Heart right ventricle (tissue), 16 donors: ENCODE measurements around the gene PEAK3. TPM values are rescaled to one million over a fixed set of nuclear protein-coding genes. Genes with fewer than 3 reads are reported as not detected.
A peak's percentile ranks its signal among the peaks of the same experiment; 100 is the strongest.

Experiments used
- ATAC-seq, 8 donors: fragments of 200-7000 bp; cut with Tn5 transposase; one replicate each; pipeline ENCODE4 v1.9.1; 2020; ENCODE audit warnings: mild to moderate bottlenecking in 8 of 8, moderate library complexity in 8 of 8, moderate number of reproducible peaks in 1 of 8
- DNase-seq, 2 donors: peaks; one replicate each; pipeline ENCODE4 v3.0.0-alpha.2; 2020
- H3K27ac ChIP-seq, 10 donors: fragments of 200-600 bp; sonication (generic) in 2 of 10; one replicate each; pipeline versions ENCODE4 v1.5.0 to v1.8.0; 2020 to 2022; ENCODE audit warnings: mild to moderate bottlenecking in 3 of 10
- H3K27me3 ChIP-seq, 7 donors: fragments of 200-600 bp; one replicate each; pipeline ENCODE4 v1.8.0; 2021 to 2022; ENCODE audit warnings: mild to moderate bottlenecking in 2 of 7
- H3K36me3 ChIP-seq, 9 donors: fragments of 200-600 bp; sonication (generic) in 1 of 9; one replicate each; pipeline versions ENCODE4 v1.5.0 to v1.8.0; 2020 to 2022; ENCODE audit warnings: mild to moderate bottlenecking in 2 of 9
- H3K4me1 ChIP-seq, 9 donors: fragments of 200-600 bp; sonication (generic) in 1 of 9; one replicate each; pipeline versions ENCODE4 v1.5.0 to v1.8.0; 2020 to 2022; ENCODE audit warnings: mild to moderate bottlenecking in 4 of 9
- H3K4me3 ChIP-seq, 10 donors: fragments of 200-600 bp; sonication (generic) in 2 of 10; one replicate each; pipeline versions ENCODE4 v1.5.0 to v1.8.0; 2020 to 2022; ENCODE audit warnings: mild to moderate bottlenecking in 7 of 10, moderate library complexity in 2 of 10
- H3K9me3 ChIP-seq, 11 donors: fragments of 200-600 bp in 10 of 11; sonication (generic) in 2 of 11; one replicate each; pipeline versions ENCODE4 v1.5.0 to v1.8.0; 2013 to 2022; ENCODE audit warnings: mild to moderate bottlenecking in 2 of 11, control low read depth in 1 of 11, moderate library complexity in 1 of 11
- WGBS, 2 donors: extraction: QIAGEN DNeasy Blood & Tissue Kit; methylation state at CpG; one replicate each; pipeline ENCODE4 v1.1.7; 2013; ENCODE audit warnings: inconsistent platforms in 1 of 2; 5-methylcytosine and 5-hydroxymethylcytosine counted together
- intact Hi-C, 10 donors: fragments of 100-400 bp; cut with DNase I; formaldehyde crosslinking; loops; one replicate each; pipeline versions ENCODE4 v1.11.1 to v1.14.2; 2022
- polyA plus RNA-seq, 2 donors: library from polyadenylated mRNA; stranded (reverse); fragments of 200-250 nt; gene quantifications; one replicate each; pipeline ENCODE4 v1.2.3, GENCODE V29; 2013
- total RNA-seq, 10 donors: library from RNA; stranded (reverse); fragmentation: NEBNext Ultra II Directional in 3 of 10; extraction: Animal tissue kit (Norgen Biotek cat#: 25700) in 3 of 10; gene quantifications; one replicate each; pipeline versions ENCODE4 v1.2.1 to v1.2.4, GENCODE V29; 2021 to 2023
- TF ChIP-seq, protein P1 (sequence below), 9 donors: fragments of 200-600 bp; sonication (generic) in 2 of 9; IDR thresholded peaks; one replicate each; pipeline versions ENCODE4 v1.5.0 to v1.8.0; 2021 to 2022; ENCODE audit warnings: antibody characterized with exemption in 9 of 9, mild to moderate bottlenecking in 5 of 9, moderate library complexity in 1 of 9
- donor health status: Arrhythmogenic right ventricular cardiomyopathy.
- donor health status: ischemic (EF 13 %, LVEDD 7.1; RV severe dilation, severe dysfunction).
- donor health status: healthy with polysubstance abuse.
- donor health status: DM: no; HTN: yes; CAD: no.
- donor health status: DM: no; HTN: no; CAD: no.
- donor health status: ischemic (EF 25% LVEDD 6.9; RV normal size, moderate dysfunction).
- donor health status: ischemic (EF 25% LVEDD 5.7; RV mildly dilated, moderate dysfunction).
- donor health status: healthy.
- donor health status: DM: yes; HTN: yes; CAD: no.
- donor health status: Ischemic cardiomyopathy.
- donor health status: ischemic (EF 35%, LVEDD 5.7; RV mildly dilated, moderate dysfunction).
- donor health status: nonischemic (EF 11% LVEDD 7.7; RV severe dilation, severe dysfunction).
- donor health status: DM: yes; HTN: yes; CAD: no.
- donor health status: PGD.
- donor health status: ischemic (EF 29% LVEDD 5.4; RV normal size, mild dysfunction).
- donor health status: nonischemic (EF 23%, LVEDD 6.1; RV moderate dilation, normal function).

PEAK3 gene
- total and polyA plus RNA-seq, 12 donors = 0.11 to 1.1 (median 0.19) TPM

DNA sequence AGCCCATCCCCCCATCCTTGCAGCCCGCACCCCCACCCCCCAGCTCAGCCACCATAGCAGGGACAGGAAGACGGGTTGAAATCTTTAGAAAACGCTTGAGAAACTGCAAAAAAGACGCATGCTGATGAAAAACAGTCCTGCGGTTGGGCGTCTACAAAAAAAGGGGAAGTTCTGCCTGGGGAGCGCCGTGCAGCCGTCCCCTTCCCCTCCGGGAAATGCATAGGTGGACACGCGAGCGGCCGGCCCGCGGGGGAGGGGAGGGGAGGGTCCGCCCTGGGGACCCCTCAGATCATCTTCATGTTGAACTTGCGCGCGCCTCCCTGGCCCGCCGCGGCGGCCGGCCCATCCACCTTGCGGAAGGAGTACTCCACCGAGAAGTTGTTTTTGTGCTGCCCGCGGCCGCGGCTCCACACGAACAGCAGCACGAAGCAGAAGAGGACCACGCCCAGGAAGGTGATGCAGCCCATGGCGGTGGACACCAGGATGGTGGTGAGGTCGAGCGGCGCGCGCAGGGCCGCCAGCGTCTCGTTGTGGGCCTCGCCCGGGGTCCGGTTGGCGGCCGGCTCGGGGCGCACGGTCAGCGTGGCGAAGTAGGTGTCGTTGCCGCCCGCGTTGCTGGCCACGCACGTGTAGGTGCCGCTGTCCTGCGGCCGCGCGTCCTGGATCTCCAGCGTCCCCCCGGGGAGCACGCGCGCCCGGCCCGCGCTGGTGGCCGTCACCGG, 7.9 kb upstream of the PEAK3 start:
- peak overlapping the region in 4 of 10 donors; percentile 36 to 91 (median 42) for H3K27ac ChIP-seq
- H3K36me3 ChIP-seq = no peaks in the 10 kb centered on the region
- TF ChIP-seq, protein P1, sequence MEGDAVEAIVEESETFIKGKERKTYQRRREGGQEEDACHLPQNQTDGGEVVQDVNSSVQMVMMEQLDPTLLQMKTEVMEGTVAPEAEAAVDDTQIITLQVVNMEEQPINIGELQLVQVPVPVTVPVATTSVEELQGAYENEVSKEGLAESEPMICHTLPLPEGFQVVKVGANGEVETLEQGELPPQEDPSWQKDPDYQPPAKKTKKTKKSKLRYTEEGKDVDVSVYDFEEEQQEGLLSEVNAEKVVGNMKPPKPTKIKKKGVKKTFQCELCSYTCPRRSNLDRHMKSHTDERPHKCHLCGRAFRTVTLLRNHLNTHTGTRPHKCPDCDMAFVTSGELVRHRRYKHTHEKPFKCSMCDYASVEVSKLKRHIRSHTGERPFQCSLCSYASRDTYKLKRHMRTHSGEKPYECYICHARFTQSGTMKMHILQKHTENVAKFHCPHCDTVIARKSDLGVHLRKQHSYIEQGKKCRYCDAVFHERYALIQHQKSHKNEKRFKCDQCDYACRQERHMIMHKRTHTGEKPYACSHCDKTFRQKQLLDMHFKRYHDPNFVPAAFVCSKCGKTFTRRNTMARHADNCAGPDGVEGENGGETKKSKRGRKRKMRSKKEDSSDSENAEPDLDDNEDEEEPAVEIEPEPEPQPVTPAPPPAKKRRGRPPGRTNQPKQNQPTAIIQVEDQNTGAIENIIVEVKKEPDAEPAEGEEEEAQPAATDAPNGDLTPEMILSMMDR (IDR thresholded peaks at IDR 0.05) = no peak
- ATAC-seq (peak in 5 of 8 donors; percentile 22 to 58 (median 34)), DNase-seq (no peak)
- WGBS, 2 donors = 0 to 1% methylated on average over 55 to 73 of the region's 74 CpGs
- H3K4me3 ChIP-seq = peak overlapping the region; percentile 10 to 63 (median 40)
- peaks cover 21 to 55% (median 32%) of the 10 kb centered on the region in 9 donors for H3K4me1 ChIP-seq
- peaks cover 25 to 85% (median 62%) of the 10 kb centered on the region in 7 donors for H3K27me3 ChIP-seq
- H3K9me3 ChIP-seq = no peaks in the 10 kb centered on the region
- intact Hi-C loops = loop anchor here in 2 of 10 donors (10.0 kb wide), 2 partner anchors 95 to 105 kb away; no protein-coding TSS in a partner anchor

DNA sequence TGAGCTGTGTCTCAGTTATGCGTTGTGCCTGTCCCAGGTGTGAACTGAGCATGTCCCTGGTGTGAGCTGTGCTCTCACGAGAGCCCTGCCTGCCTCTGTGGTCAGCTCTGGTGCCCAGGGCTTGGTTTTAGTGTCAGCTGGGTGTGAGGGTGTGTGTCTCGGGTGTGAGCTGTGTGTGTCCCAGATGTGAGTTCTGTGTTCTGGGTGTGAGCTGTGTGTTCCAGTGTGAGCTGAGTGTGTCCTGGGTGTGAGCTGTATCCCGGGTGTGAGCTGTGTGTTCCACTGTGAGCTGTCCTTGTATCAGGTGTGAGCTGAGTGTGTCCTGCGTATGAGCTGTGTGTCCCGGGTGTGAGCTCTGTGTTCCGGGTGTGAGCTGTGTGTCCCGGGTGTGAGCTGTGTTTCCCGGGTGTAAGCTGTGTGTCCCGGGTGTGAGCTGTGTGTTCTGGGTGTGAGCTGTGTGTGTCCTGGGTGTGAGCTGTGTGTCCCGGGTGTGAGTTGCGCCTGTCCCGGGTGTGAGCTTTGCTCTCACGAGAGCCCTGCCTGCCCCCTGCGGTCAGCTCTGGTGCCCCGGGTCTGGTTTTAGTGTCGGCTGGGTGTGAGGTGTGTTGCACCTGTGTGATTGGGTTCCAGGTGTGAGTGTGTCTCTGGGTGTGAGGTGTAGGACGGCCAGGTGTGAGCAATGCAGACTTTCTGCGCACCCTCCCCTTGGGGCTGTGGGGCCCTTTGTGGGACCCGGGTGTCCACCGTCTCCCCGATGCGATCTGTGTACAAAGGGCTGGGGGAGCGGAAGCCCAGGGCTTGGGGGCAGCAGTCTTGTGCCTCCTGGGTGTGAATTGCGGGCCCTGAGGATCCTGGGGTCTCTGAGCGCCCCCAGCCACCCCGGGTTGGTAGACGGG, 7.1 kb upstream of the PEAK3 start:
- DNase-seq = no peak
- intact Hi-C loops = loop anchor here in 2 of 10 donors (10.0 kb wide), 2 partner anchors 96 to 106 kb away; no protein-coding TSS in a partner anchor
- Histone ChIP-seq H3K4me1 (peaks cover 16 to 47% (median 23%) of the 10 kb centered on the region in 9 donors), H3K9me3 (no peaks in the 10 kb centered on the region), H3K27ac (peak overlapping the region in 3 of 10 donors; percentile 36 to 91 (median 48)), H3K4me3 (peak overlapping the region in 2 of 10 donors; percentile 38 to 63), H3K27me3 (peaks cover 25 to 81% (median 61%) of the 10 kb centered on the region in 7 donors), H3K36me3 (no peaks in the 10 kb centered on the region)
- 60 to 62% methylated on average over 28 of the region's 28 CpGs for WGBS, 2 donors
- ATAC-seq = peak in 3 of 8 donors; percentile 5 to 11 (median 9)
- TF ChIP-seq, protein P1 (IDR thresholded peaks at IDR 0.05) = no peak

DNA sequence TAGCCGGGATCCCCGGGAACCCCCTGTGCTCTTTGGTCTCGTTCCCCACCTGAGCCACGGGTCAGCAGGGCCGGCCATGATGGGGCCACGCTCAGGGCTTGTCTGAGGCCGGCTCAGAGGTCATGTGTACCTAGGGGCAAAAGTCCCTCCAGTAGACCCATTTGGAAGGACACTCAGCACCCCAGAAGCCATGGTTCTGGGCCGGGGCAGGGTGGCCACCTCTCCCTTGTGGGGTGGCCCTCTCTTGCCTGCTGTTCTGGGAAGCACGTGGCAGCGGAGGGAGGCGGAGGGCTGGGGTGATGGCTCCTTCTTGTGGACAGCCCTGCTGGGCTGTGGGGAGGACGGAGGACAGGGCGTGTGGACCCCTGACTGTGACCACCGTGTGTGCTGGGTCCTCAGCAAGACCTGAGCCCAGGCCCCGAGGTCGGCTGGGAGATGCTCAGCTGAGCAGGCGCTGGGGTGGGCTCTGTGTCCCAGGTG, 6.4 kb upstream of the PEAK3 start:
- TF ChIP-seq, protein P1 (IDR thresholded peaks at IDR 0.05) = no peak
- Histone ChIP-seq H3K4me3 (no peak overlapping the region), H3K27ac (peak overlapping the region in 1 of 10 donors; percentile 91), H3K27me3 (peaks cover 25 to 74% (median 54%) of the 10 kb centered on the region in 7 donors), H3K36me3 (no peaks in the 10 kb centered on the region), H3K4me1 (peaks cover 15 to 40% (median 21%) of the 10 kb centered on the region in 9 donors), H3K9me3 (no peaks in the 10 kb centered on the region)
- intact Hi-C loops = loop anchor here in 2 of 10 donors (10.0 kb wide), 2 partner anchors 96 to 106 kb away; no protein-coding TSS in a partner anchor
- ATAC-seq (peak in 1 of 8 donors; percentile 7), DNase-seq (no peak)
- 79 to 88% methylated on average over 17 of the region's 17 CpGs for WGBS, 2 donors
